Stimulated activated CD8-positive, alpha-beta memory T cell treated with anti-CD3 and anti-CD28 coated beads, Interleukin-12 subunit alpha, Interleukin-12 subunit beta, amount 100 ng/mL, for 24 hours (primary cell): ENCODE measurements around the gene HIGD2B.
A peak's percentile ranks its signal among the peaks of the same experiment; 100 is the strongest.
"Not testable (repeated sequence)": the region's sequence is repeated elsewhere in the genome, so short reads cannot be mapped to it uniquely, and the experiment has no call there.

Experiments
- DNase-seq: peaks from one replicate; pipeline ENCODE4 v3.0.0-alpha.2; 2020; ENCODE audit errors: extremely low read depth

The HIGD2B gene

DNA sequence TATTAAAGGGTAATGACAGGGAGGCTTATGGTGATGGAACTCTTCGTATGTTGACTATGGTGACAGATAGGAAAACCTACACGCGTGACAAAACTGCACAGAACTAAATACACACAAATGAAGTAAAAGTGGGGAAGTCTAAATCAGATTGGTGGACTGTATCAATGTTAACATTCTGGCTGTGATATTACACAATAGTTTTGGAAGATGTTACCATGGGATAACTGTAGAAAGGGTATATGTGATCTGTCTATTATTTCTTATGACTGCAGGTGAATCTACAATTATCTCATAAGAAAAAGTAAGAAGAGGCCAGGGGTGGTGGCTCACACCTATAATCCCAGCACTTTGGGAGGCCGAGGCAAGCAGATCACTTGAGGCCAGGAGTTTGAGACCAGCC is 9.1 kb downstream of the HIGD2B start:
- no peak for DNase-seq

DNA sequence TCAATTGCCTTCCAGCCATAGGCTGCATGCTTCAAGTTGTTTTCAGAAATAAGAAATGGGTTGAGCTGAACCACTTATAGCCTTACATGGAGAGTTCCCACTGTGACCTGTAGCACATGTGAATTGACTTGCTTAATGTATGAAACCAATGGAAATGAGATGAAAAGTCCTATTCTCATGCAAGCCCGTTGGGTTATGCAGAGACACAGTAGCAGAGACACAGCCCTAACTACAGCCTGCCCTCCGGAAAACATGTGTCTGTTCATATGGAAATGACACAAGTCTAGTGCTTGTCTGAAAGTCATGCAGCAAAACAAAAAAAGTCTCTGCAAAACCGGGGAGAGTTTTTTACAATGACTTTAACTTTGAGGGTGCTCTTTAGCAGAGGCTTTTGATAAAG is 14.5 kb downstream of the HIGD2B start:
- DNase-seq = no peak

DNA sequence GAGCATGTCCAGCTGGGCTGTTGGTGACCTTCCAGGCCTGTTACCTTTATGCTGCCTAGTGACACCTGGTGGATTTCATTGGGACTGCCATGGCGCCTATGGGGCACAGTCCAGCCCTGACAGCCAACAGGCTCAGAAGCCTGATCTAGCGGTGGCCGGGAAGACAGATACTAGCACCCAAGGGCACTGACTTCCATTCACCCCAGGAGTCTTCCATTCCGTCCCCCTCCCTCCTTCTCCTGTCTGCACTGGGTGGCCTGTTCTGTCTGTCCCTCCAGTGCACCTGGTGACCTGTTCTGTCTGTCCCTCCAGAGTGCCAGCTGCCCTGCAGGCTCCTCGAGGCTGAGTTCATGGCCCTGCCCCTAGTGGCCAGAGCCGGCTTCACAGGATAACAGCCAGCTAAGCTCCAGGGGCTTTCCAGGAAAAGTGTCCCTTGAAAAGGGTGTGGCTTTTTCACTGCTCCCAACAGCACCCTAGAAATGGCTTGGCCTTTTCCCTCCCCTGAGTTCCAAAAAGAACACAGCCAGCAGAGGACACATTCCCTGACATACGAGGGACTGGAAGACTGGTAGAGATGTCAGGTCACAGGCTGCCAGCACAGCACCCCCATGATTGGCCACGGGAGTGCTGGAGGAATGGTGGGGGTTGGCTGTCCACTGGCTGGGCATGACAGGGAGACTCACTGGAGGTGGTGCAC is 15.2 kb downstream of the HIGD2B start:
- peak; percentile 31 for DNase-seq

GRCh38 chr15:72669803-72670202 is 16.2 kb downstream of the HIGD2B start:
- not testable (repeated sequence) for DNase-seq

- DNase-seq = not testable (repeated sequence)
Observed at GRCh38 chr15:72665706-72666105, 20.3 kb downstream of the HIGD2B start.

- not testable (repeated sequence) for DNase-seq
Observed at GRCh38 chr15:72663931-72664330, 22.1 kb downstream of the HIGD2B start.

DNA sequence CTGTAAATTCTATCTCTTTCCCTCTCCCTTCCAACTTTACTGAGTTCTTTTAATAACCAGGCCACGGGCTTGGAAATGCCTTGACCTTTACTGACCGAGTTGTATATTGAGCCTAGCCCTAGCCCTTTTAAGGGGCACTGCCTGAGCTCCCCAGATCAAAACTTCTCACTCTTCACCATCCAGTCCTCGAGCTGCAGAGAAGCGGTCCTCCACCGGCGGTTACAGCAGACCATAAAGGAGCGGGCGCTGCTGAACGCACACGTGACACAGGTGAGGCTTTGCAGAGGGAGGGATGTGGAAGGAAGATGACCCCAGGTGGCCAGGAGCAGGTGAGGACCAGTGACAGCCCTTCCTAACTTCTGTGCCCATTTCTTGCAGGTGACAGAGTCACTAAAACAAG is 24.9 kb downstream of the HIGD2B start:
- DNase-seq = not testable (repeated sequence)

GRCh38 chr15:72656014-72656413 is 30.0 kb downstream of the HIGD2B start:
- not testable (repeated sequence) for DNase-seq

GRCh38 chr15:72654397-72654796 is 31.6 kb downstream of the HIGD2B start, which contains the start of gene GOLGA6B:
GOLGA6B (plus strand) TSS chr15:72654697; CDS start chr15:72654738, 41 bp downstream.
- not testable (repeated sequence) for DNase-seq

DNA sequence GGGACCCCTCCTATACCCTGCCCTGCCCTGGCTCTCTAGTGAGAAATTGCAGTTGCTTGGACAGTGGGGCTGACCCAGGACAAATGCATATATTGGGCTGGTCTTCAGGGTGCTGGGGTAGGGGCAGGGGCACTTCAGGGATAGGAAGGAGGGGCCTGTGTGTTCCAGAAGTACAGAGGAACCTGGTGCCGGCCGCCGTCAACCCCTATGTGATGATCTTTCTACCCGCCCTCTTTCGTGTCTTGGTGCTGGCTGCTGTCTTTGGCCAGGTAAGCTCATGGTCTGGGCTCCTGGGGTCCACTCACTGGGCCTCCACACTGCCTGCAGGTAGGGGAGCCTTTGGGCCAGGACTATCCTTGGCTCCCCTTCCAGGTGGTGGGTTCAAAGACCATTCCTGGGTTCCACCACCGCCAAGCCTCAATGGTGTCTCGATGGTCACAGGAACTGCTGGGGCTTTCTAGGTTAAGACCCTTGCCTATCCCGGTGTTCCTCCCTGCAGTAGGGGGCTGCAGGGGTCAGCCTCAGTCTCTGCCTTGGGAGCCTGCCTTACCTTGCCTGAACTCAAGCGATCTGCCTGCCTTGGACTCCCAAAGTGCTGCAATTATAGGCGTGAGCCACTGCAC is 37.2 kb downstream of the HIGD2B start:
- not testable (repeated sequence) for DNase-seq

- not testable (repeated sequence) for DNase-seq
Observed at GRCh38 chr15:72642271-72642670, 43.7 kb downstream of the HIGD2B start.

DNA sequence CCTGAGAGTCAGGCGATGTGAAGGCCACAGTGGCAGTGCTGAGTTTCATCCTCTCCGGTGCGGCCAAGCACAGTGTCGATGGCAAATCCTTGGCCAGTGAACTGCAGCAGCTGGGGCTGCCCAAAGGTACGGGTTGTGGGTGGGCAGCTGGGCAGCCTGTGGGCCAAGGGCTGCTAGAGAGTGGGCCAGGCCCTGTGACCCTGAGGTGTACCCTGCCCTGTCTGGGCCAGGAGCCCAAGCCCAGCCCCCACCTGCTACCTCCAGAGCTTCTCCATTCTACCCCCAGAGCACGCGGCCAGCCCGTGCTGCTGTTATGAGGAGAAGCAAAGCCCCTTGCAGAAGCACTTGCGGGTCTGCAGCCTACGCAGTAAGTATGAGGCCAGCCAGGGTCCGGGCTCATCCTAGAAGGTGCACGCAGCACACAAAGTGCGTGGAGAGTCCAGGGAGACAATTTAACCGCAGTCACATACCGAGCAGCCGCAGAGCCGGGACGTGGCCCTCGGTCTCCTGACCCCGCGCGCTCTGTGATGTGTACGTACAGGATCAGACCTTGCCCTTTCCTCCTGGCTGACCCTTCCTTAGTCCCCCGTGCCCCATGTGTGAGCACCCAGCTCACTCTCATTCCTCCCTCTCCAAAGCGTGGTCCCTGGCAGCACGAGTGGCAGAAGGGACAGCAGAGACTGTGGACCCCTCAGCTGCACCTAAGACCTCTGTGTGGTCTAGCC is 46.1 kb downstream of the HIGD2B start:
- DNase-seq = not testable (repeated sequence)

DNA sequence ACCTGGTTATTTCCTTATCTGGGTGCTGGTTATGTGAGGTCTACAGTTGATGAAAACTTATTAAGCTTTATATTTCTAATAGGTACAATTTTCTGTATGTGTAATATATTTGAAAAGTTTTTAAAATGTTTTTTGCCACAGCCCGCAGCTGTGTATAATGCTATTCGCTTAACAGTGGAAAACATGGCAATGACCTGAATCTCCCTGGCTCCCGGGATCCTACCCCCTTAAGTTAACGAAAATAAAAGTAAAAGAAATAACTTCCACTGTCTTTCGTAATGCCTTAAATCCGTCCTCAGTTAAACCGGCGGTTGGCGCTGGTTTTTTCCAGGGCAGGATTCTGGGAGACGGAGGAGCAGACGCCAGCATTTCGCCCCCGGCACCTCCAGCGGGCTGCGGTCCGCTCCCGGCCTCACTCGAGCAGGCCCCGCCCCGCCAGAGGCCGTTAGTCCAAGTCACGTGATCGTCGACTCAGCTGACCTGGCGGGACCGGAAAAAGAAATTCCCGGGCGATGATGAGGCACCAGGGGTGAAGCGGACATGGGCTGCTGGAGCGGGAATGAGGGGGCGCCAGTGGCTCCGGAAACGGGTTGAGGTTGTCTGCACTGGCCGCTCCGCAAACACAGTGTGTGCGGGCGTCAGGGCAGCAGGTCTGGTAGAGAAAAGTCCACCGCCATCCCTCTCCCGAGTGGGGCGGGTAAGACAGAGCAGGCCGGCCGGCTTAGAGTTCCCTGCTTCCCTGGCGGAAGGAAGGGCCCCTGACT is 49.3 kb downstream of the HIGD2B start:
- DNase-seq = not testable (repeated sequence)

DNA sequence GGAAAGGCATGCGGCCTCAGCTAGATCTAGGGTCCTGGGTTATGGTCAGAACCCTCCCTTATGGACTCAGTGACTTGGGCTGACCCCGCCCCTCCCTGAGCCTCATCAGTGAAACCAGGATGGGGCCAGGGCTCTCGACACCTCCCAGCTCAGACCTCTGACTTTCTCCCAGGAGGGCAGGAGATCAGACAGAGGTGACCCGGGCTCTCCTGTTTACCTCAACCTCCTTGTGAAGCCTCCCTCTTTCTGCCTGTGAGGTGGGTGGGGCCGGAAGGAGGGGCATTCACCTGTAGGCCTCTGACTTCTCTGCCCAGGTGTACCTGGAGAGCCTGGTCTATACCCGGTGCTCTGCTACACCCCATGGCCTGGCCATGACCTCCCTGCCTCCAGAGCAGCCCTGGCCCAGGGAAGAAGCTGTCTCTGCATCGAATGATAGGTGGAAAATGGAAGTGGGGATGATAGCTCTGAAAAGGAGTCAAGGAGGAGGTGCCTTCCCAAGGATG is 56.9 kb downstream of the HIGD2B start:
- not testable (repeated sequence) for DNase-seq

- not testable (repeated sequence) for DNase-seq
Observed at GRCh38 chr15:72628249-72629067, 57.5 kb downstream of the HIGD2B start.

DNA sequence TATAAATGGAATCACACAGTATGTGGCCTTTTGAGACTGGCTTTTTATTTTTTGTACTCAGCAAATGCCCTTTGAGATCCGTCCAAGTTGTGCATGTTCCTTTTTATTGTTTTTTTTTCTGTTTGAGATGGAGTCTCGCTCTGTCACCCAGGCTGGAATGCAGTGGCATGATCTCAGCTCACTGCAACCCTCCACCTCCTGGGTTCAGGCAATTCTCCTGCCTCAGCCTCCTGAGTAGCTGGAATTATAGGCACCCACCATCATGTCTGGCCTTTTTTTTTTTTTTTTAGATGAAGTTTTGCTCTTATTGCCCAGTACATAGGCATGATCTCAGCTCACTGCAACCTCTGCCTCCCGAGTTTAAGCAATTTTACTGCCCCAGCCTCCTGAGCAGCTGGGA is 59.8 kb downstream of the HIGD2B start:
- DNase-seq = not testable (repeated sequence)
